BJ (cell line): ENCODE data around the gene EGFLAM. TPM values are rescaled to one million over a fixed set of nuclear protein-coding genes. Genes with fewer than 3 reads are reported as not detected.

Experiments
- CTCF ChIA-PET: fragments of 350-600 bp; formaldehyde crosslinking; extraction: SDS; loops from one replicate; lab custom pipeline; 2021; ENCODE audit warnings: antibody characterized with exemption, inconsistent platforms; lab: Yijun Ruan, JAX
- POLR2A ChIA-PET: fragments of 300-600 bp; sonication (Branson Sonifier 250); formaldehyde crosslinking; extraction: SDS; loops from one replicate; lab custom pipeline; 2021; ENCODE audit warnings: antibody characterized with exemption; lab: Charles Lee
- DNase-seq: peaks from one replicate; pipeline ENCODE4 v3.0.0-alpha.2; 2011; ENCODE audit warnings: low read depth
- H3K27me3 ChIP-seq: 2 replicates; pipeline ENCODE4 v1.6.0; 2011; ENCODE audit warnings: low read length; ENCODE audit not compliant: control insufficient read depth, insufficient read depth
- H3K36me3 ChIP-seq: 2 replicates; pipeline ENCODE4 v1.5.1; 2011; ENCODE audit warnings: low read length; ENCODE audit not compliant: control insufficient read depth, insufficient read depth
- H3K4me3 ChIP-seq: 2 replicates; pipeline ENCODE4 v1.5.1; 2011; ENCODE audit warnings: low read depth, mild to moderate bottlenecking, control low read depth, low read length
- CTCF ChIP-seq: IDR thresholded peaks from 2 replicates; pipeline ENCODE4 v1.5.1; 2011; ENCODE audit warnings: low read depth, mild to moderate bottlenecking, control low read depth, inconsistent platforms, low read length, moderate library complexity; ENCODE audit not compliant: insufficient read depth
- polyA plus RNA-seq: library from polyadenylated mRNA; depleted of rRNA; stranded (reverse); fragments of >200 nt; gene quantifications from 2 replicates; pipeline ENCODE4 v1.2.3, GENCODE V29; 2011

EGFLAM gene
- polyA plus RNA-seq, 1 experiment = 3.9 TPM

DNA sequence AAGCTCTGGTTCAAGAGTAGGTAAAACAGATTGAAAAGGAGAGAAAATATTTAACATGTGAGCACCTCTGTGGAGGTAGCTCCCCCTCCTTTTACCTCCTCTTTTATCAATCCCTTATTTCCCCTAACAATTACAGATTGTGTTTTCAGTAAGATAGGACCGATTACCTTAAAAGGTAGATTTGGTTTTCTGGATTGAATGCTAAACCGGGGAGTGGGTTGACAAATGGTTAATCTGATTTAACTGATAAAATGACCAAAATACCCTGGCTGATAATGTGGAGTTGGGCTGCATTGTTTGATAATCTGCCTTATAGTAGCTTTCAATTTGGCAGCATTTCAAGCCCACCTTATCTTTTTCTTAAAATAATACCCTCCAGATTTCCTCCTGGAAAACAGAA is 83.9 kb downstream of the EGFLAM start:
- CTCF ChIA-PET = no interaction called here
- no peak for TF ChIP-seq CTCF

GRCh38 chr5:38344891-38345290 is 86.5 kb downstream of the EGFLAM start:
- ChIA-PET CTCF (no interaction called here), POLR2A (no interaction called here)
- DNase-seq = no peak

More for the DNA sequence above, 83.9 kb downstream of the EGFLAM start:
- H3K36me3 ChIP-seq = no peaks in the 10 kb centered on the region
- no peak overlapping the region for H3K4me3 ChIP-seq
- POLR2A ChIA-PET = no interaction called here
- no peaks in the 10 kb centered on the region for H3K27me3 ChIP-seq
- DNase-seq = no peak

GRCh38 chr5:38346593-38346992 is 88.2 kb downstream of the EGFLAM start:
- Histone ChIP-seq H3K36me3 (no peaks in the 10 kb centered on the region), H3K27me3 (no peaks in the 10 kb centered on the region), H3K4me3 (no peak overlapping the region)
- ChIA-PET POLR2A (no interaction called here), CTCF (interaction anchor here (0.6 kb wide), 1 partner anchor 758 kb away, joined by 4 read pairs; no protein-coding TSS in a partner anchor)
- TF ChIP-seq CTCF = no peak
- no peak for DNase-seq

More at GRCh38 chr5:38344891-38345290, 86.5 kb downstream of the EGFLAM start:
- no peaks in the 10 kb centered on the region for H3K36me3 ChIP-seq
- H3K4me3 ChIP-seq = no peak overlapping the region
- no peak for TF ChIP-seq CTCF
- no peaks in the 10 kb centered on the region for H3K27me3 ChIP-seq

- Histone ChIP-seq H3K27me3 (no peaks in the 10 kb centered on the region), H3K36me3 (no peaks in the 10 kb centered on the region), H3K4me3 (no peak overlapping the region)
- TF ChIP-seq CTCF = no peak
- POLR2A ChIA-PET = interaction anchor here (0.5 kb wide), 1 partner anchor 23 kb away, joined by 4 read pairs; no protein-coding TSS in a partner anchor
- CTCF ChIA-PET = no interaction called here
- no peak for DNase-seq
These were observed 88.8 kb downstream of the EGFLAM start for GRCh38 chr5:38347040-38347763.

GRCh38 chr5:38347896-38348295 is 89.5 kb downstream of the EGFLAM start:
- CTCF ChIA-PET = interaction anchor here (1.4 kb wide), 1 partner anchor 22 kb away, joined by 3 read pairs; no protein-coding TSS in a partner anchor
- no peak for TF ChIP-seq CTCF
- Histone ChIP-seq H3K36me3 (no peaks in the 10 kb centered on the region), H3K27me3 (no peaks in the 10 kb centered on the region), H3K4me3 (no peak overlapping the region)
- POLR2A ChIA-PET = interaction anchor here (0.5 kb wide), 1 partner anchor 24 kb away, joined by 4 read pairs; no protein-coding TSS in a partner anchor
- DNase-seq = no peak
